HG03103 (cell line): ENCODE measurements around the gene VOPP1.
"Not testable (repeated sequence)": the region's sequence is repeated elsewhere in the genome, so short reads cannot be mapped to it uniquely, and the experiment has no call there.

Experiments used
- ATAC-seq: cut with Tn5 transposase; IDR thresholded peaks from one replicate; pipeline ENCODE4 v1.9.1; 2021; ENCODE audit warnings: low read depth; ENCODE audit not compliant: unreplicated experiment

VOPP1 gene

DNA sequence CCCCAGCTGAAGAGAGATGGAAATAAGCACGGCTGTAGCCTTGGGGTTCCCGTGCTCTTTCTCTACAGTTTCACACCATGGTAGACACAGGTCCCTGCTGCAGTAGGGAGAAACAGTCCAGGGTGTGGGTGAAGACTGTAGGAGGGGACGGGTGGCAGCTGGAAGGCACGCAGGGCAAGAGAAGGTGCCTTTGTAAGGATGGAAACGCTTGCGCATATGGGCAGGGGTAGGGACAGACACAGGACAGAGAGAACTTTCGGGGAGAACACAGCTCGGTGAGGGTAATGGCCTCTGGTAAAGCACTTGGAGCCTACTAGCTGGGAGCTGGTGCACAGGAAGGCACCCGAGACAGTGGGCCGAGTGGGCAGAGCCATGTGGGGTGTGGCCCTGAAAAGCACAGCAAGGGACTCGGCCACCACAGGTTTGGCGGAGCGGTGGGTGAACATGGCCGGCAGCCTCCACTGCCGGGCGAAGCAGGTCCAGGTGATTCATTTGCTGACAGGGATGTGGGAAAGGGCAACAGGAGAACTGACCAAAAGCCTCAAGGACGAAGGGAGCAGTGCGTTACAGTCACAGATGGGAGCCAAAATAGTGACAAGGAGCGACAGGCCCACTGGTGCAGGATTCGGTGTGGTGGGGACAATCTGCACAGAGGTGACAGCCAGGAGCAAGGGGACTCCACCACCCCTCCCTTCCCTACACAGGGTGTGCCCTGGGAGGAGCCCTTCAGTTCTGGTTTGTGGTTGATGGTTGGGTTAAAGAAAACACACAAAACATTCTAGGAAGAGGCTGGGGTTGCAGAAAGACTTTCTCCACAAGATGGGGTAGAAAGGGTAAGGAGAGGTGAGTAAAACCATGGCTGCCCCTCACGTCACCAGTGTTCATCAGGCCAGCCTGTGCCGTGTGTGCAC lies 97.1 kb downstream of the VOPP1 start:
- no peak for ATAC-seq

GRCh38 chr7:55473932-55474331 lies 98.4 kb downstream of the VOPP1 start:
- no peak for ATAC-seq

GRCh38 chr7:55472928-55473725 lies 99.2 kb downstream of the VOPP1 start:
- ATAC-seq, result no peak

DNA sequence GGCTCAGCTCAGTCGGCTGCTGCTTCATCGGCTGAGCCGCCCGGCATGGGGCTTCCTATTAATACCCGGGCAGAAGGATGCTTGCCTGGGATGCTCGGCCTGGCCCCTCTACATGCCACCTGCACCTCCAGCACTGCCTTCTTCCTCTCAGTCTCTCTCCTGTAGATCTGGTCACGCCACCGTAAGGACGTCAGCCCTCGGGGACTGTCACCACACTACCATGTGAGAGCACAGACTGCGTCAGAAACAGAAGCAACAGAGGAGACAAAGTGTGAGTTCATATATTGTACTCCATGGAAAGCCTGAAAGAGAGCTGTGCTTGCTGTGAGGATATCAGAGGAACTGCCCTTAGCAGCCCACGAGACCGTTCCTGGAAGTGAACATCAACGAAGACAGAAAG lies 99.9 kb downstream of the VOPP1 start:
- not testable (repeated sequence) for ATAC-seq

DNA sequence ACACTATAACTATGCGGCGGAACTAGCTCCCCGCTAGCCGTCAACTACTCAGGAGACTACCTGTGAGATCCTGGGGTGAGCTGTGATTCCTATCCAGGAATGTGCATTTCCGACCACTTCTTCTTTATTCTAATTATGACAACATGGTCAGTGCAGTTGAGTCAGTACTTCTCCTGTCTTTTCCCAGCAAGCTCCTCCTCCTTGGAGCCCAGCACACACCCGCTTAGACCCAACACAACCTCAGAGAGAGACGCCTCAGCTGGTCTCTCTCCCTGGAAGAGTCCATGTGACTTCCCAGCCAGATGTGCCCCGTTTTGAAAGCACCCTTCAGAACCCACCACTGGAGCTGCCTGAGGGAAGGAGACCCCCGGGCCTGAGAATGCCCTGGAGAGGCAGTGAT lies 100.7 kb downstream of the VOPP1 start:
- ATAC-seq, result not testable (repeated sequence)

- no peak for ATAC-seq
These were observed 102.0 kb downstream of the VOPP1 start for GRCh38 chr7:55470261-55470660.

DNA sequence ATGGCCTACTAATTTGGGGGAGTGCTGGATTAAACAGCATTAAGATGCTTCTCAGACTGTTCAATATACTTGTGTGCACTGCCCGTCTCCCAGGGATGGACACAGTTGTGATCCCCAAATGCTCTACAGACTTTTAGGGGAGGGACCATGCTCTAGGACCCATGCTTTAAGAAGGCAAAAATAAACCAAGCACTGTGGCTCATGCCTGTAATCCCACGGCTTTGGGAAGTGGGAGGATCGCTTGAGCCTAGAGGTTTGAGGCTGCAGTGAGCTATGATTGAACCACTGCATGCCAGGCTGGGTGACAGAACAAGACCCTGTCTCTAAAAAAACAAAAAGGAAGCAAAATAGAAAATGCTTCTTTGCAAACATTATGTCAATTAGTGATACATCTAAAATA lies 102.6 kb downstream of the VOPP1 start:
- no peak for ATAC-seq

GRCh38 chr7:55469271-55469681 lies 103.0 kb downstream of the VOPP1 start:
- ATAC-seq, result no peak

GRCh38 chr7:55468495-55468894 lies 103.8 kb downstream of the VOPP1 start:
- no peak for ATAC-seq

GRCh38 chr7:55467047-55467593 lies 105.2 kb downstream of the VOPP1 start:
- no peak for ATAC-seq

GRCh38 chr7:55465691-55466090 lies 106.6 kb downstream of the VOPP1 start:
- ATAC-seq, result no peak

DNA sequence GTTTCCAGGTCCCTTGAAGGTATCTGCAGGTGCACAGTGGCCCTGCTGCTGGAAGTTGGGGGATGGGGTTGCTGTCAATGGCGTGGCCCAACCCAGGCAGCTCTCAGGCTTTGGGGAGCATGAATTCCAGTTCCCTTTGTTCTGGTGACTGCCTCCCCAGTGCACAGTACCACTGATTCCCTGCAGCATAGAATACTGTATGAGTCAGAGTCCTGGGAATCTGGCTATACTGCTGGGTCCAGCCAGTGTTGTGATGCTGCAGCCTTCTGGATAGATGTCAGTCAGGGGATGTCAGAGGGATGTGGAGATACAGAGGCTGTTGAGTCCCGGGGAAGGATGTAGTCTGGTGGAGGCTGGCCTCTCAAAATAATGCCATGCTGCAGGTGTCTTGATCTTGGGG lies 107.9 kb downstream of the VOPP1 start:
- ATAC-seq, result no peak

DNA sequence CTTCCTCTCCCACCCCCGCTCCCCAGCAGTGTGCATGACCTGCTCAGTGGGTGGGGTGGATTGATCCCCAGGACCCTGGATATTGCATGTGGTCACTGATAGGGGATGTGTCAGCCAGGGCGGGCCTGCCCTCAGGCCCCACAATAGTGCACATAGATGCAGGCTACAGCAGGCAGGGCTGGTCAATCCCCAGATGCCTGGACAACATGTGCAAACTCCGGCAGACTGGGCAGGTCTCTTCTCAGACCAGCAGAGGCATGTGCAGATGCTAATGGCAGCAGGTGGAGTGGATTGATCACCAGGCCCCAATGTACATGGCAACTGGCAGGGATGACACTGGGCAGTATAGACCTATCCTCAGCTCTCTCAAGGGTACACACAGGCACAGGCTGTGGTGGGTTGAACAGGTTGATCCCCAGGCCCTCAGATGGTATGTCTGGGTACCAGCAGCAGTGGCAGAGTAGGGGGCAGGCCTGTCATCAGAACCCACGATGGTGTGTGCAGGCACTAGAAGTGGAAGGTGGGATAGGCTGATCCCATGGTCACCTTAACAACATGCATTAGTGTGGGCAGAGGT lies 108.5 kb downstream of the VOPP1 start:
- ATAC-seq, result no peak

GRCh38 chr7:55458351-55458750 lies 114.0 kb downstream of the VOPP1 start:
- no peak for ATAC-seq

GRCh38 chr7:55457801-55458200 lies 114.5 kb downstream of the VOPP1 start:
- ATAC-seq, result no peak

GRCh38 chr7:55452971-55453370 lies 119.3 kb downstream of the VOPP1 start:
- no peak for ATAC-seq

DNA sequence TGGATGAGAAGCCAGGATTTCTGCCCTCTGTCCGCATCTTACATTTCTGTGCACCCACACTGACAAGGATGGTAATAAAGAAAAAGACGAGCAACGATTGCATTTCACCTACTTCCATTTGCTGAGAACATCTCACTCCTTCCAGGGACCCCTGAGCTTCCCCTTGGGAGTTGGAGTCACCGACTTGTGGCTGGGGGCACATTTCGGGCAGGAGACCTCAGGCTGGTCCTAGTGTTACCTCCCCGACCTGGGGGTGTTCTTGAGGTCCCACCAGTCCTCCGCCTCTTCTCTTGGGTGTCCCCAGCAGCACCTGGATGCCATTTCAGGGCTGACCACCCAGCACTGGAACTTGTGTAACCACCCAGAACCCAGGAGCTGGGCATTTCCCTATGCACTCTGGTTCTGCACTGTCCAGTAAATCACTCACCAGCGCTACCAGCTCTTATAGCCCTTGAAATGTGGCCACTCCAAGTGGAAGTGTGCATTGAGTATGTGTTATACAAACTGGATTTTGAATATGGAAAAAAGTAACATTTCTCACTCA lies 122.2 kb downstream of the VOPP1 start:
- ATAC-seq, result no peak

DNA sequence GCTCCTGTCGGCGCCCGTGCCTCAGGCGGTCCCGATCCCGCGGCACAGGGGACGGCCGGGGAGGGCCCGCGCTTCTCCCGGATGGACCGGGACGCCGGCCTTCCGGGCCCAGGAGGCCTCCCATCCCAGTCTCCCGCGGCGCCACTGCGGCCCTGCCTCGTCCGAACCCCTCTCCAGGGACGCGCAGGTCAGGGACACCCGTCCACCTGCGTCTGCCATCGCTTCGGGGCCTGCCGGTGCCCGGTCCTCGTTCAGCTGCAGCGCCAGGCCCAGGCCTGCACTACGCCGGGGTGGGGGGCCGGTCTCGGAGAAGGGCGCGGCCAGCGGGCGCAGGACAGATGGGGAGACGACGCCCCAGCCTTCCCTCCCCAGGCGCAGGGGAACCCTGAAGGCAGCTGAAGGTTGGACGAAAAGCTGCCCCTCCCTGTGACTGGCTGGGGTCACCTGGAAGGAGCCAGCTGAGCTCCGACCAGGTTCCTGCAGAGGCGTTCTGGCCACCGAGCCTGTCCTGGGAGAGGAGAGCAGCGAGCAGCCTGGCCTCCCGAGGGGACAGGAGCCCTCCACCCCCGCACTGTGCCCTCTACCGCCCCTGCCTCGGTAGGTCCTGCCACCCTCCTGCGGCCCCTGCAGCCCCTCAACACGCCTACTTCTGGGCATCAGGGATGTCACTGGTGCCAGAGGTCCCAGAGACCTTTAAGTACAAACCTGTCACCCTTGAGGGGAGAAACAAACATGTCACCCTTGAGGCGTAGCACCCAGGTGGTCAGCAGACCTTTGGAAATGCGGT lies 122.9 kb downstream of the VOPP1 start:
- ATAC-seq, result no peak

DNA sequence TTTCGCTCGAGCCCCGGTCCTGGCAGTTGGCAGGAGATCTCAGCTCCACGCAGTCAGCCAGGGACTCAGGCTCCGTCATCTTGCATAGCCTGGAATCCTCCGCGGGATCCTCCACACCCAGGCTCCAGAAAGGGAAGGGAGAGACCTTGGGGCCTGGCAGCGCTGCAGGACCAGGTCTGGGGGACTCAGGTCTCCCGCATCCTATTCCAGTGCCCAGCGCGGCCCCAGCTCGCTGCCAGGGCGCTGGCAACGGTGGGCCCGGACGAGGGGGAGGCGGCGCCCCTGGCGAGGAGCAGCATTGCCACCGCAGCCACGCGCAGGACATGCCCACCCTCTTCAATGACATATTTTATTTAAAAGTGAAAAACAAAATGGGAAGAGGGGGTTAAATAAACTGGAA lies 123.8 kb downstream of the VOPP1 start:
- ATAC-seq, result no peak

DNA sequence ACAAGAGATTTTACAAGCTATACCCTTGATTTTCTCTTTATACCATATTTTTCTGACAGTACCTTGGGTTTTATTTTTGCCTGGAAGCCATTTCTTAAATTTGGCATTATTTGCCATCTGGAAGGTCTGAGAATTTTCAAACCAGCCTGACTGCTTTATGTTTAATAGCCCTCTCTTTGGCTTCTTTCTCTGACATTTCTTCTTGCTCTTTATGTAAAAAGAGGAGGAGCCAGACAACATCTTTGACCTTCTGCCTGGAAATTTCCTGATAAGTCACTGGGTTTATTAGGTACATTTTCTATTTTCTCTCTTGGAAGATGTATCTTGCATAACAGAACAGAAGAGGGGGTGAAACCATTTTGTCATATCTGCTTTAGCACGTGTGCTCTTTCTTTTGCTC lies 127.5 kb downstream of the VOPP1 start:
- no peak for ATAC-seq
